Body of pancreas (tissue), 4 donors: ENCODE results near the gene LINC01488.

ENCODE experiments used
- CTCF ChIP-seq, 7 experiments: fragments of 450-650 bp in 4 of 7; fragments of 200-600 bp in 3 of 7; sonication (generic) in 3 of 7; IDR thresholded peaks; one replicate each; pipeline ENCODE4 v1.5.1; 2016 to 2019; ENCODE audit warnings: antibody characterized with exemption in 7 of 7
- POLR2A ChIP-seq, 3 donors: fragments of 450-650 bp; IDR thresholded peaks; one replicate each; pipeline ENCODE4 v1.6.1; 2016; ENCODE audit warnings: antibody characterized with exemption in 3 of 3, mild to moderate bottlenecking in 2 of 3

- TF ChIP-seq CTCF (IDR thresholded peaks at IDR 0.05) (no peak), POLR2A (IDR thresholded peaks at IDR 0.05) (no peak)
Measured at GRCh38 chr11:69536406-69536805, 54.9 kb downstream of the LINC01488 start.
